Mesenchymal stem cell (in vitro differentiated cells and primary cell): ENCODE results near the gene LRRFIP2.

Experiments used
- DNase-seq: peaks from one replicate; pipeline ENCODE4 v3.0.0-alpha.2; 2013
- H2AFZ ChIP-seq: one replicate; pipeline ENCODE4 v1.6.1; 2013; ENCODE audit warnings: low read depth, mild to moderate bottlenecking, control low read depth, inconsistent platforms, low read length, moderate library complexity
- H2AK5ac ChIP-seq: 2 replicates; pipeline ENCODE4 v1.6.1; 2013; ENCODE audit warnings: low read length, moderate library complexity, mild to moderate bottlenecking, inconsistent platforms; ENCODE audit not compliant: severe bottlenecking
- H2BK120ac ChIP-seq: one replicate; pipeline ENCODE4 v1.6.1; 2013; ENCODE audit warnings: low read depth, mild to moderate bottlenecking, inconsistent platforms, low read length, moderate library complexity
- H2BK12ac ChIP-seq, 2 experiments: one replicate each; pipeline ENCODE4 v1.6.1; 2013; ENCODE audit warnings: inconsistent platforms in 2 of 2, low read length in 2 of 2, mild to moderate bottlenecking in 2 of 2, moderate library complexity in 2 of 2, control low read depth in 1 of 2
- H2BK15ac ChIP-seq: one replicate; pipeline ENCODE4 v1.6.1; 2013; ENCODE audit warnings: mild to moderate bottlenecking, low read depth, inconsistent platforms; ENCODE audit not compliant: poor library complexity, severe bottlenecking
- H2BK5ac ChIP-seq: 2 replicates; pipeline ENCODE4 v1.6.1; 2013; ENCODE audit warnings: low read depth, mild to moderate bottlenecking, low read length, control low read depth, inconsistent platforms; ENCODE audit not compliant: poor library complexity, severe bottlenecking
- H3K14ac ChIP-seq, 2 experiments: one replicate each; pipeline ENCODE4 v1.6.1; 2013; ENCODE audit warnings: inconsistent platforms in 2 of 2, low read length in 2 of 2, control low read depth in 1 of 2, mild to moderate bottlenecking in 1 of 2, moderate library complexity in 1 of 2
- H3K18ac ChIP-seq, 2 experiments: one replicate each; pipeline ENCODE4 v1.6.1; 2013; ENCODE audit warnings: inconsistent platforms in 2 of 2, low read length in 2 of 2, control low read depth in 1 of 2, low read depth in 1 of 2, mild to moderate bottlenecking in 1 of 2
- H3K23ac ChIP-seq, 2 experiments: one replicate each; pipeline ENCODE4 v1.6.1; 2013; ENCODE audit warnings: inconsistent platforms in 2 of 2, low read length in 2 of 2, mild to moderate bottlenecking in 2 of 2, moderate library complexity in 2 of 2, control low read depth in 1 of 2
- H3K27ac ChIP-seq: 2 replicates; pipeline ENCODE4 v1.5.1; 2013; ENCODE audit warnings: mild to moderate bottlenecking, moderate library complexity, low read length, control low read depth, inconsistent platforms; ENCODE audit not compliant: poor library complexity, severe bottlenecking
- H3K27me3 ChIP-seq, 2 experiments: 2 replicates each; pipeline versions ENCODE4 v1.6.1 to v1.7.0; 2013; ENCODE audit warnings: low read length in 2 of 2, mild to moderate bottlenecking in 2 of 2, moderate library complexity in 2 of 2, control low read depth in 1 of 2, inconsistent platforms in 1 of 2; ENCODE audit not compliant: control insufficient read depth in 1 of 2, insufficient read depth in 1 of 2
- H3K36me3 ChIP-seq, 2 experiments: 2 replicates each; pipeline versions ENCODE4 v1.6.1 to v1.7.0; 2013; ENCODE audit warnings: low read length in 2 of 2, control low read depth in 1 of 2, inconsistent platforms in 1 of 2, low read depth in 1 of 2, mild to moderate bottlenecking in 1 of 2; ENCODE audit not compliant: insufficient read depth in 2 of 2, control insufficient read depth in 1 of 2
- H3K4ac ChIP-seq, 2 experiments: one replicate each; pipeline ENCODE4 v1.6.1; 2013; ENCODE audit warnings: inconsistent platforms in 2 of 2, low read length in 2 of 2, mild to moderate bottlenecking in 2 of 2, moderate library complexity in 2 of 2, control low read depth in 1 of 2, low read depth in 1 of 2
- H3K4me1 ChIP-seq: 2 replicates; pipeline ENCODE4 v1.6.1; 2013; ENCODE audit warnings: low read depth, low read length, control low read depth; ENCODE audit not compliant: control insufficient read depth, insufficient read depth
- H3K4me2 ChIP-seq: 2 replicates; pipeline ENCODE4 v1.6.1; 2013; ENCODE audit warnings: low read length, mild to moderate bottlenecking, inconsistent platforms; ENCODE audit not compliant: poor library complexity, severe bottlenecking
- H3K4me3 ChIP-seq, 2 experiments: 2 replicates each; pipeline versions ENCODE4 v1.5.1 to v1.7.0; 2013; ENCODE audit warnings: low read length in 2 of 2, mild to moderate bottlenecking in 2 of 2, control low read depth in 1 of 2, low read depth in 1 of 2; ENCODE audit not compliant: insufficient read depth in 1 of 2
- H3K79me1 ChIP-seq: replicated peaks from 2 replicates; pipeline ENCODE4 v1.6.1; 2013; ENCODE audit warnings: mild to moderate bottlenecking, control low read depth, low read length, inconsistent platforms; ENCODE audit not compliant: poor library complexity, severe bottlenecking
- H3K9ac ChIP-seq: 2 replicates; pipeline ENCODE4 v1.7.0; 2013; ENCODE audit warnings: mild to moderate bottlenecking, low read length, moderate library complexity
- H3K9me3 ChIP-seq: 2 replicates; pipeline ENCODE4 v1.7.0; 2013; ENCODE audit warnings: mild to moderate bottlenecking, low read length; ENCODE audit not compliant: control insufficient read depth
- H4K8ac ChIP-seq: one replicate; pipeline ENCODE4 v1.6.1; 2013; ENCODE audit warnings: inconsistent platforms, mild to moderate bottlenecking, low read length, moderate library complexity
- H4K91ac ChIP-seq: one replicate; pipeline ENCODE4 v1.6.1; 2013; ENCODE audit warnings: mild to moderate bottlenecking, low read length, inconsistent platforms
- WGBS: methylation state at CpG from one replicate; pipeline ENCODE4 v1.1.7; 2013; ENCODE audit warnings: mixed read lengths; 5-methylcytosine and 5-hydroxymethylcytosine counted together

LRRFIP2 gene

GRCh38 chr3:37114251-37115145, 59.9 kb downstream of the LRRFIP2 start:
- H3K4ac ChIP-seq, result no peak overlapping the region
- H3K9me3 ChIP-seq, result no peaks in the 10 kb centered on the region
- 92% methylated on average over 2 of the region's 2 CpGs for WGBS
- peaks cover 18% of the 10 kb centered on the region for H3K79me1 ChIP-seq
- H3K4me3 ChIP-seq, result no peak overlapping the region
- peak; percentile 87 for DNase-seq
- H3K4me2 ChIP-seq, result no peak overlapping the region
- no peak overlapping the region for H2BK120ac ChIP-seq
- H2BK15ac ChIP-seq, result no peak overlapping the region
- no peak overlapping the region for H2BK5ac ChIP-seq
- peaks cover 4% of the 10 kb centered on the region for H3K4me1 ChIP-seq
- peak overlapping the region; percentile 85 for H3K9ac ChIP-seq
- H3K14ac ChIP-seq, result no peak overlapping the region
- no peak overlapping the region for H3K27ac ChIP-seq
- no peak overlapping the region for H3K18ac ChIP-seq
- H2AK5ac ChIP-seq, result no peak overlapping the region
- no peak overlapping the region for H2AFZ ChIP-seq
- no peak overlapping the region for H4K91ac ChIP-seq
- no peaks in the 10 kb centered on the region for H3K27me3 ChIP-seq
- H3K36me3 ChIP-seq, result peaks cover 6 to 34% of the 10 kb centered on the region in 2 experiments
- no peak overlapping the region for H3K23ac ChIP-seq
- no peak overlapping the region for H4K8ac ChIP-seq
- H2BK12ac ChIP-seq, result no peak overlapping the region

GRCh38 chr3:37112987-37113386, 61.4 kb downstream of the LRRFIP2 start:
- Histone ChIP-seq H4K91ac (no peak overlapping the region), H3K36me3 (peaks cover 6 to 47% of the 10 kb centered on the region in 2 experiments), H3K27ac (no peak overlapping the region), H3K4me3 (no peak overlapping the region), H3K4me2 (no peak overlapping the region), H3K18ac (no peak overlapping the region), H3K4me1 (peaks cover 4% of the 10 kb centered on the region), H3K9ac (no peak overlapping the region), H2BK120ac (no peak overlapping the region), H2AK5ac (no peak overlapping the region), H3K79me1 (peaks cover 19% of the 10 kb centered on the region), H3K4ac (no peak overlapping the region), H3K14ac (no peak overlapping the region), H3K27me3 (no peaks in the 10 kb centered on the region), H2BK5ac (no peak overlapping the region), H2BK12ac (no peak overlapping the region), H3K23ac (no peak overlapping the region), H4K8ac (no peak overlapping the region), H2BK15ac (no peak overlapping the region), H3K9me3 (no peaks in the 10 kb centered on the region), H2AFZ (no peak overlapping the region)
- WGBS, result no CpG with 5 or more reads among the region's 1 CpG
- no peak for DNase-seq

- Histone ChIP-seq H3K36me3 (peaks cover 6 to 54% of the 10 kb centered on the region in 2 experiments), H3K9ac (no peak overlapping the region), H2BK5ac (no peak overlapping the region), H3K4ac (no peak overlapping the region), H3K23ac (no peak overlapping the region), H3K14ac (no peak overlapping the region), H2AK5ac (no peak overlapping the region), H3K79me1 (peaks cover 22% of the 10 kb centered on the region), H3K18ac (no peak overlapping the region), H3K27me3 (no peaks in the 10 kb centered on the region), H2AFZ (no peak overlapping the region), H4K91ac (no peak overlapping the region), H2BK12ac (no peak overlapping the region), H3K4me2 (no peak overlapping the region), H2BK15ac (no peak overlapping the region), H3K9me3 (no peaks in the 10 kb centered on the region), H4K8ac (no peak overlapping the region), H3K27ac (no peak overlapping the region), H2BK120ac (no peak overlapping the region), H3K4me1 (peaks cover 4% of the 10 kb centered on the region), H3K4me3 (no peak overlapping the region)
- no peak for DNase-seq
- no CpG with 5 or more reads among the region's 2 CpGs for WGBS
These were observed 63.2 kb downstream of the LRRFIP2 start for GRCh38 chr3:37111199-37111598.

- H4K91ac ChIP-seq, result no peak overlapping the region
- H2BK5ac ChIP-seq, result no peak overlapping the region
- H2BK120ac ChIP-seq, result peak overlapping the region; percentile 34
- H2BK12ac ChIP-seq, result no peak overlapping the region
- no peaks in the 10 kb centered on the region for H3K9me3 ChIP-seq
- no peak overlapping the region for H3K27ac ChIP-seq
- H3K18ac ChIP-seq, result no peak overlapping the region
- DNase-seq, result no peak
- H3K9ac ChIP-seq, result no peak overlapping the region
- peaks cover 6 to 46% of the 10 kb centered on the region in 2 experiments for H3K36me3 ChIP-seq
- H4K8ac ChIP-seq, result no peak overlapping the region
- no peak overlapping the region for H3K14ac ChIP-seq
- no peak overlapping the region for H3K4ac ChIP-seq
- no peak overlapping the region for H3K23ac ChIP-seq
- no peaks in the 10 kb centered on the region for H3K27me3 ChIP-seq
- H3K4me3 ChIP-seq, result no peak overlapping the region
- H2BK15ac ChIP-seq, result no peak overlapping the region
- 75% methylated on average over 1 of the region's 2 CpGs for WGBS
- peaks cover 2% of the 10 kb centered on the region for H3K4me1 ChIP-seq
- H3K79me1 ChIP-seq, result peaks cover 16% of the 10 kb centered on the region
- no peak overlapping the region for H2AFZ ChIP-seq
- peak overlapping the region; percentile 83 for H2AK5ac ChIP-seq
- H3K4me2 ChIP-seq, result no peak overlapping the region
These were observed 66.5 kb downstream of the LRRFIP2 start for GRCh38 chr3:37107846-37108245.
